GM10266 (cell line): ENCODE data around the gene ADAMTS3.

Source experiments
- DNase-seq: peaks from one replicate; pipeline ENCODE4 v3.0.0; 2012; ENCODE audit errors: extremely low spot score
- CTCF ChIP-seq: IDR thresholded peaks from 2 replicates; pipeline ENCODE4 v1.5.1; 2012; ENCODE audit warnings: mild to moderate bottlenecking, low read depth; ENCODE audit not compliant: control insufficient read depth, insufficient read depth; ENCODE audit errors: missing control alignments

ADAMTS3 gene

GRCh38 chr4:72505314-72505744 lies 63.7 kb downstream of the ADAMTS3 start:
- DNase-seq, result peak; percentile 29

DNA sequence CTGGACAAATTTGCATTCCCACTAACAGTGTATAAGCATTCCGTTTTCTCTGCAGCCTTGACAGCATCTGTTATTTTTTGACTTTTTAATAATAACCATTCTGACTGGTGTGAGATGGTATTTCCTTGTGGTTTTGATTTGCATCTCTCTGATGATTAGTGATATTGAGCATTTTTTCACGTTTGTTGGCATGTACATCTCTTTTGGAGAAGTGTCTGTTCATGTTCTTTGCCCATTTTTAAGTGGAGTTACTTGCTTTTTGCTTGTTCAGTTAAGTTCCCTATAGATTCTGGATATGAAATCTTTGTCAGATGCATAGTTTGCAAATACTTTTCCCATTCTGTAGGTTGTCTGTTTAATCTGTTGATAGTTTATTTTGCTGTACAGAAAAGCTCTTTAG lies 68.8 kb downstream of the ADAMTS3 start:
- DNase-seq, result no peak
- no peak for TF ChIP-seq CTCF

More at GRCh38 chr4:72505314-72505744, 63.7 kb downstream of the ADAMTS3 start:
- TF ChIP-seq CTCF, result peak; percentile 62

DNA sequence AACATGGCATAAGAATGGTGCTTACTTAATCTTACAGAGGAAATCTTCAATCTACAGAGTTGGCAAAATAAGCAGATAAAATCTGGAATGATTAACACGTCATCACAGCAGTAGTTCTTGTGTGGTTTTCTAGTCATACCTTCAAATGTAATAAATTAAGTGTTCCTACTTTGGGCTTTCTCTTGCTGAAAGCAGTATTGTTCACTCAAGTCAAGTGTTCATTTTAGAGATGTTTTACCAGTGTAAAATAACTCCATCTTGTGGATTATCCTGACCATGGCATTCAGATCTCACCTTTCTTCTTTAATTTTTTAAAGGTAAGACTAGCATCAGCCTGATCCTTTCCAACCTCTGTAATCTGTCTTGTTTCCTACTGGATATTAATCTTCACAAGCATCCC lies 72.9 kb downstream of the ADAMTS3 start:
- no peak for DNase-seq
- no peak for TF ChIP-seq CTCF

DNA sequence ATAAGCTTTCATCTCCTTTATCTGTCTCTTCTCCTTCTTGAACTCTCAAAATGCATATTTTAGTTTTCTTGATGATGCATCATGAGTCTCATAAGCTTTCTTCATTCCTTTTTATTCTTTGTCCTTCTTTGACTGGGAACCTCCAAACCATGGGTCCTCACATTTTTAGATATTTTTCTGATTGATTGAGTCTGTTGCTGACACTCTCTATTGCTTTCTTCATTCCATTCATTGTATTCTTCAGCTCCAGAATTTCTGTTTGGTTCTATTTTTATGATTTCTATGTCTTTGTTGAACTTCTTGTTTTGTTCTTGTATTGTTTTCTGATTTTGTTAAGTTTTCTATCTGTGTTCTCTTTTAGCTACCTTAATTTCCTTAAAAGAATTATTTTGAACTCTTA lies 74.9 kb downstream of the ADAMTS3 start:
- DNase-seq, result no peak
- TF ChIP-seq CTCF, result no peak

DNA sequence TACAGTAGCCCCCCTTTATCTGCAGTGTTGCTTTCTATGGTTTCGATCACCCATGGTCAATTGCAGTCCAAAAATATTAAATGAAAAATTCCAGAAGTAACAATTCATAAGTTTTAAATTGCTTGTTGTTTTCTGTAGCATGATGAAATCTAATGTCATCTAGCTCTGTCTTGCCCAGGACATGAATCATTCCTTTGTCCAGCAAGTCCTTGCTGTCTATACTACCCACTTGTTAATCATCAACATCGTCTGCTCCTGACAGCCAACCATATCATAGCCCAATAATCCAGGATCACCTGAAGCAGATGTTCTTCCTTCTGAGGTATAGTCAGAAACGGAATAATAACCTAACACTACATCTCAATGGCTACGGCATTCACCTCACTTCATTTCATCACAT lies 79.8 kb downstream of the ADAMTS3 start:
- TF ChIP-seq CTCF, result no peak
- no peak for DNase-seq

GRCh38 chr4:72486991-72487390 lies 82.0 kb downstream of the ADAMTS3 start:
- no peak for DNase-seq
- no peak for TF ChIP-seq CTCF

- TF ChIP-seq CTCF, result no peak
- DNase-seq, result no peak
These were observed 84.0 kb downstream of the ADAMTS3 start for GRCh38 chr4:72484981-72485380.
